Measurements from ENCODE around the gene FGF8. TPM values are rescaled to one million over a fixed set of nuclear protein-coding genes. Genes with fewer than 3 reads are reported as not detected.
A peak's percentile ranks its signal among the peaks of the same experiment; 100 is the strongest.

FGF8 gene
- total RNA-seq, 1 experiment from 2014 or later = not detected

GRCh38 chr10:101778781-101779543 is 3.0 kb upstream of the FGF8 start:
- Mint-ChIP-seq H3K27me3 (ENCODE audit: unreplicated experiment) (peaks cover 46% of the 10 kb centered on the region), H3K36me3 (ENCODE audit: insufficient read depth, unreplicated experiment) (peaks cover 33% of the 10 kb centered on the region), H3K9me3 (ENCODE audit: low read depth, unreplicated experiment) (no peaks in the 10 kb centered on the region), H3K27ac (ENCODE audit: unreplicated experiment) (no peak overlapping the region), H3K4me3 (ENCODE audit: low read depth, unreplicated experiment) (peak overlapping the region; percentile 68), H3K4me1 (ENCODE audit: low read depth, unreplicated experiment) (peaks cover 32% of the 10 kb centered on the region)
- peak; percentile 14 for DNase-seq
- CTCF ChIA-PET = interaction anchor here (0.5 to 1.4 kb wide), 2 partner anchors 176 to 565 kb away, joined by 7 to 9 read pairs; no protein-coding TSS in a partner anchor
- BruUV-seq (replicated peaks) = no TSS peak
- intact Hi-C loops (cut with micrococcal nuclease; ENCODE audit: unreplicated experiment) = no loop called here
- no peak for TF ChIP-seq CTCF (IDR thresholded peaks at IDR 0.05; ENCODE audit: unreplicated experiment)

- Mint-ChIP-seq H3K27me3 (ENCODE audit: unreplicated experiment) (peaks cover 53% of the 10 kb centered on the region), H3K36me3 (ENCODE audit: insufficient read depth, unreplicated experiment) (peaks cover 26% of the 10 kb centered on the region), H3K4me1 (ENCODE audit: low read depth, unreplicated experiment) (peaks cover 25% of the 10 kb centered on the region), H3K4me3 (ENCODE audit: low read depth, unreplicated experiment) (peak overlapping the region; percentile 68), H3K27ac (ENCODE audit: unreplicated experiment) (no peak overlapping the region), H3K9me3 (ENCODE audit: low read depth, unreplicated experiment) (no peaks in the 10 kb centered on the region)
- CTCF ChIA-PET = interaction anchor here (0.5 to 1.4 kb wide), 2 partner anchors 176 to 564 kb away, joined by 7 to 9 read pairs; no protein-coding TSS in a partner anchor
- no TSS peak for BruUV-seq (replicated peaks)
- intact Hi-C loops (cut with micrococcal nuclease; ENCODE audit: unreplicated experiment) = no loop called here
- no peak for TF ChIP-seq CTCF (IDR thresholded peaks at IDR 0.05; ENCODE audit: unreplicated experiment)
- DNase-seq = no peak
Observed at GRCh38 chr10:101778151-101778780, 2.4 kb upstream of the FGF8 start.

- H3K4me3 Mint-ChIP-seq (ENCODE audit: low read depth, unreplicated experiment) = no peak overlapping the region
- no peak for DNase-seq
- CTCF ChIA-PET = no interaction called here
Observed at GRCh38 chr10:101777619-101778145, 1.8 kb upstream of the FGF8 start.

More at GRCh38 chr10:101777619-101778145, 1.8 kb upstream of the FGF8 start:
- H3K27ac Mint-ChIP-seq (ENCODE audit: unreplicated experiment) = no peak overlapping the region
- TF ChIP-seq CTCF (IDR thresholded peaks at IDR 0.05; ENCODE audit: unreplicated experiment) = no peak
- peaks cover 21% of the 10 kb centered on the region for H3K36me3 Mint-ChIP-seq (ENCODE audit: insufficient read depth, unreplicated experiment)
- no peaks in the 10 kb centered on the region for H3K9me3 Mint-ChIP-seq (ENCODE audit: low read depth, unreplicated experiment)
- H3K27me3 Mint-ChIP-seq (ENCODE audit: unreplicated experiment) = peaks cover 55% of the 10 kb centered on the region
- intact Hi-C loops (cut with micrococcal nuclease; ENCODE audit: unreplicated experiment) = no loop called here
- H3K4me1 Mint-ChIP-seq (ENCODE audit: low read depth, unreplicated experiment) = peaks cover 19% of the 10 kb centered on the region
- BruUV-seq (replicated peaks) = no TSS peak
